ENCODE data around the gene ZNF670. TPM values are rescaled to one million over a fixed set of nuclear protein-coding genes. Genes with fewer than 3 reads are reported as not detected.
"Not testable (repeated sequence)": the region's sequence is repeated elsewhere in the genome, so short reads cannot be mapped to it uniquely, and the experiment has no call there.

ZNF670 gene
- total RNA-seq, 1 donor from 2014 or later = 6.2 TPM

DNA sequence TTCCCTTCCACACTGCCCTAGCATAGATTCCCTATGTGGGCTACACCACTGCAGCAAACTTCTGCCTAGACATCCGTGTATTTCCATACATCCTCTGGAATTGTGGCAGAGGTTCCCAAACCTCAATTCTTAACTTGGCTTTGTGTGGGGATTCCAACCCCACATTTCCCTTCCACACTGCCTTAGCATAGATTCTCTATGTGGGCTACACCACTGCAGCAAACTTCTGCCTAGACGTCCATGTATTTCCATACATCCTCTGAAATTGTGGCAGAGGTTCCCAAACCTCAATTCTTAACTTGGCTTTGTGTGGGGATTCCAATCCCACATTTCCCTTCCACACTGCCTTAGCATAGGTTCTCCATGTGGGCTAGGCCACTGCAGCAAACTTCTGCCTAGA, 31.4 kb downstream of the ZNF670 start:
- no peak for DNase-seq (ENCODE audit: low read depth, low spot score)

DNA sequence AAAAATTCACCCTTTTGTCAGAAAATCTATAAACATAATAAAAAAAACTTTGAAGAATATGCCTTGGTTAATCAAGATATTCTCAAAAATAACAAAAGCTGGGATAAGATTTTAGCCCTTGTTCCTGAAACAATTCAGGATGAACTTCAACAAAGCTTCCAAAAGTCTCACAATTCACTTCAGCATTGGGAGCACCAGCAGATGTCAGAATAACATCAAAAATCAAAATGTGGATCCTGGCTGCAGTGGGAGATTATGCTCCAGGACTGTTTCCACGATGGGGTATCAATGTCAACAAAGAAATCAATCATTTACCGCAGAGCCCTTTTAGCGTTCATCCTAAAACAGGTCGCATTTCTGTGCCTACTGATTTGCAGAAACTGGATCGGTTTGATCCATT, 35.2 kb downstream of the ZNF670 start:
- no peak for DNase-seq (ENCODE audit: low read depth, low spot score)

DNA sequence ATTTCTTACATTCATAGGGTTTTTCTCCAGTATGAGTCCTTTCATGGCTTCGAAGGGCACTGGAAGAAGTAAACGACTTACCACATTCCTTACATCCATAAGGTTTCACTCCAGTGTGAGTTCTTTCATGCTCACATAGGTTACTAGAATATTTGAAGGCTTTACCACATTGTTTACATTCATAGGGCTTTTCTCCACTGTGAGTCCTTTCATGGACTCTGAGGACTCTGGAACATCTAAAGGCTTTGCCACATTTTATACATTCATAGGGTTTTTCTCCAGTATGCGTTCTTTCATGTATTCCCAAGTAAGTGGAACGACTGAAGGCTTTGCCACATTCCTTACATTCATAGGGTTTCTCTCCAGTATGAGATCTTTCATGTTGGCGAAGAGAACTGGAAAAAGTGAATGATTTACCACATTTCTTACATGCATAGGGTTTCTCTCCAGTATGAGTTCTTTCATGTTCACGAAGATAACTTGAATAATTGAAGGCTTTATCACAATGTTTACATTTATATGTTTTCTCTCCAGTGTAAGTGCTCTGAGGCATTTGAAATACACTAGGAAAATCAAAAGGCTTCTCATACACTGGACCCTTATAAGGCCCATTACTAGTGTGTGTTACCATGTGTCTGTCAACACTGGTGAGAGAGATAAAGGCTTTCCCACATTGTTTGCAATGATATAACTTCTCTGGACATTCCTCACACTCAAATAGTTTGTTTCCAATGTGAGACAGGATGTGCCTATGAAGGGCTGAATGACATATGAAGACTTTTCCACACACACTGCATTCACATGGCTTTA, 40.9 kb downstream of the ZNF670 start:
- no peak for DNase-seq (ENCODE audit: low read depth, low spot score)

DNA sequence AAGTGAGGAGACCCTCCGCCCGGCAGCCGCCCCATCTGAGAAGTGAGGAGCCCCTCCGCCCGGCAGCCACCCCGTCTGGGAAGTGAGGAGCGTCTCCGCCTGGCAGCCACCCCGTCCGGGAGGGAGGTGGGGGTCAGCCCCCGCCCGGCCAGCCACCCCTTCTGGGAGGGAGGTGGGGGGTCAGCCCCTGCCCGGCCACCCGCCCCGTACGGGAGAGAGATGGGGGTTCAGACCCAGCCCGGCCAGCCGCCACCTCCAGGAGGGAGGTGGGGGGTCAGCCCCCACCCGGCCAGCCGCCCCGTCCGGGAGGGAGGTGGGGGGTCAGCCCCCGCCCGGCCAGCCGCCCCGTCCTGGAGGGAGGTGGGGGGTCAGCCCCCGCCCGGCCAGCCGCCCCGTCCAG, 46.3 kb downstream of the ZNF670 start:
- not testable (repeated sequence) for DNase-seq (ENCODE audit: low read depth, low spot score)

Other genes with a start within 250 kb of the ZNF670 start
- 26.1 and 38.2 TPM in 2 replicates for gene AHCTF1, start 146.9 kb downstream of the ZNF670 start, total RNA-seq
- 1.7 and 2.9 TPM in 2 replicates for gene ZNF695, start 70.8 kb downstream of the ZNF670 start, total RNA-seq
- gene ZNF669, start 25.5 kb upstream of the ZNF670 start, total RNA-seq = 7.7 and 10.4 TPM in 2 replicates
- gene ZNF124, start 93.2 kb upstream of the ZNF670 start, total RNA-seq = 50.2 and 68.5 TPM in 2 replicates
- gene VN1R5, start 177.3 kb upstream of the ZNF670 start, total RNA-seq = not detected in 2 replicates

Measured in pulmonary artery endothelial cell (primary cell).